ENCODE measurements around the gene ASIC4. TPM values are rescaled to one million over a fixed set of nuclear protein-coding genes. Genes with fewer than 3 reads are reported as not detected.

The ASIC4 gene
- total and polyA plus RNA-seq, 9 of the 15 experiments (the other 6 are each of a cell fraction or from before 2014, with no cell fraction given): 0.07 to 19.2 (median 4.8) TPM

DNA sequence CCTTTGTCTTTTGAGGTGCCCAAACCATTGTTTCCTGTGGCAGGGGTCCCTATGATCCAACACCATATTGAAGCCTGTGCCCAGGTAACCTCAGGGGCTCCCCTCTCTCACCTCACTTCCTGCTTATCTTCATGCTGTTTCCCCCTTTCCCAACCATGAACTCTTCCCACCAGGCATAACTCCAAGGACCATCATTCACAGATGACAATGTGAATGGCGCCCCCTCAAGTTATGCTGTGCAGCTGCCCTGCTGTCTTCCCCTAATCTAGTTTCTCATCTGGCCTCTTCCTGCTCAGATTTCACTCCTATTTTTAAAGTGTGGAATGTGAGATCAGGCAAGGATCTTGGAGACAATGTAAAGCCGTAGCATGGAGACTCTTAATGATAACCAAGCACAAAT is 14.1 kb upstream of the ASIC4 start (continued):
- TF ChIP-seq CBFA2T2 (conservative IDR thresholded peaks at IDR 0.05) (0 out of 2 replicates have a peak, but pooled peaks have one; percentile 35), GATAD2B (IDR thresholded peaks at IDR 0.05; ENCODE audit: borderline replicate concordance) (0 out of 2 replicates have a peak, but pooled peaks have one; percentile 20), KDM1A (IDR thresholded peaks at IDR 0.05) (peak; percentile 70 to 72; a peak in 3 of 4 replicates), PHB (CRISPR knock-in tag; IDR thresholded peaks at IDR 0.05) (no peak), CTBP1 (IDR thresholded peaks at IDR 0.05; ENCODE audit: borderline replicate concordance) (peak; percentile 35; the same call in 1 of the 2 replicates), HNRNPLL (IDR thresholded peaks at IDR 0.05; ENCODE audit: low read depth, low read length, poor library complexity, severe bottlenecking) (no peak), ZNF586 (CRISPR knock-in tag; conservative IDR thresholded peaks at IDR 0.05) (no peak), DLX4 (CRISPR knock-in tag; IDR thresholded peaks at IDR 0.05) (no peak), L3MBTL2 (IDR thresholded peaks at IDR 0.05) (0 out of 2 replicates have a peak, but pooled peaks have one; percentile 17), ZBTB40 (IDR thresholded peaks at IDR 0.05) (no peak), ZBTB40 (CRISPR knock-in tag; IDR thresholded peaks at IDR 0.05) (no peak), ZNF41 (CRISPR knock-in tag; conservative IDR thresholded peaks at IDR 0.05) (no peak), MYC (IDR thresholded peaks at IDR 0.05; ENCODE audit: low read depth, low read length) (0 out of 2 replicates have a peak, but pooled peaks have one; percentile 23), MYC (CRISPR knock-in tag; IDR thresholded peaks at IDR 0.05; ENCODE audit: borderline replicate concordance, low read depth) (no peak), POU5F1 (IDR thresholded peaks at IDR 0.05; ENCODE audit: borderline replicate concordance, low read depth, low read length, partially characterized antibody) (no peak), NFRKB (IDR thresholded peaks at IDR 0.05; ENCODE audit: low read depth) (no peak), SRSF1 (IDR thresholded peaks at IDR 0.05; ENCODE audit: low read depth, low read length) (no peak)
- TF ChIP-seq, protein P1, sequence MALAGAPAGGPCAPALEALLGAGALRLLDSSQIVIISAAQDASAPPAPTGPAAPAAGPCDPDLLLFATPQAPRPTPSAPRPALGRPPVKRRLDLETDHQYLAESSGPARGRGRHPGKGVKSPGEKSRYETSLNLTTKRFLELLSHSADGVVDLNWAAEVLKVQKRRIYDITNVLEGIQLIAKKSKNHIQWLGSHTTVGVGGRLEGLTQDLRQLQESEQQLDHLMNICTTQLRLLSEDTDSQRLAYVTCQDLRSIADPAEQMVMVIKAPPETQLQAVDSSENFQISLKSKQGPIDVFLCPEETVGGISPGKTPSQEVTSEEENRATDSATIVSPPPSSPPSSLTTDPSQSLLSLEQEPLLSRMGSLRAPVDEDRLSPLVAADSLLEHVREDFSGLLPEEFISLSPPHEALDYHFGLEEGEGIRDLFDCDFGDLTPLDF (CRISPR knock-in tag; IDR thresholded peaks at IDR 0.05): no peak
- TF ChIP-seq, protein P2, sequence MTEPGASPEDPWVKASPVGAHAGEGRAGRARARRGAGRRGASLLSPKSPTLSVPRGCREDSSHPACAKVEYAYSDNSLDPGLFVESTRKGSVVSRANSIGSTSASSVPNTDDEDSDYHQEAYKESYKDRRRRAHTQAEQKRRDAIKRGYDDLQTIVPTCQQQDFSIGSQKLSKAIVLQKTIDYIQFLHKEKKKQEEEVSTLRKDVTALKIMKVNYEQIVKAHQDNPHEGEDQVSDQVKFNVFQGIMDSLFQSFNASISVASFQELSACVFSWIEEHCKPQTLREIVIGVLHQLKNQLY (CRISPR knock-in tag; conservative IDR thresholded peaks at IDR 0.05): no peak

Data from K562 (cell line).